Activated CD8-positive, alpha-beta memory T cell treated with anti-CD3 and anti-CD28 coated beads, Interleukin-2, amount 50 U/mL, for 1 hour (primary cell): ENCODE data around the gene RAI14.

ENCODE experiments used
- DNase-seq: peaks from one replicate; pipeline ENCODE4 v3.0.0-alpha.2; 2020; ENCODE audit errors: extremely low read depth

Gene RAI14

GRCh38 chr5:34677428-34677827 lies 21.3 kb downstream of the RAI14 start:
- no peak for DNase-seq

GRCh38 chr5:34680896-34681295 lies 24.8 kb downstream of the RAI14 start:
- no peak for DNase-seq

GRCh38 chr5:34682926-34683623 lies 26.9 kb downstream of the RAI14 start:
- no peak for DNase-seq

GRCh38 chr5:34684281-34684979 lies 28.3 kb downstream of the RAI14 start:
- no peak for DNase-seq

GRCh38 chr5:34684980-34685352 lies 28.8 kb downstream of the RAI14 start:
- DNase-seq = no peak

GRCh38 chr5:34685485-34686165 lies 29.5 kb downstream of the RAI14 start:
- no peak for DNase-seq

- DNase-seq = no peak
These were observed 30.7 kb downstream of the RAI14 start for GRCh38 chr5:34686762-34687268.

GRCh38 chr5:34687269-34688011 lies 31.3 kb downstream of the RAI14 start:
- DNase-seq = no peak

GRCh38 chr5:34688015-34688810 lies 32.1 kb downstream of the RAI14 start:
- DNase-seq = no peak

- DNase-seq = no peak
These were observed 34.2 kb downstream of the RAI14 start for GRCh38 chr5:34690301-34690700.

- DNase-seq = no peak
These were observed 34.8 kb downstream of the RAI14 start for GRCh38 chr5:34690898-34691297.

- no peak for DNase-seq
These were observed 35.2 kb downstream of the RAI14 start for GRCh38 chr5:34691326-34691725.

- DNase-seq = no peak
These were observed 36.7 kb downstream of the RAI14 start for GRCh38 chr5:34692786-34693185.

GRCh38 chr5:34694012-34694411 lies 37.9 kb downstream of the RAI14 start:
- DNase-seq = no peak

GRCh38 chr5:34694685-34695084 lies 38.6 kb downstream of the RAI14 start:
- DNase-seq = no peak

- DNase-seq = no peak
These were observed 39.3 kb downstream of the RAI14 start for GRCh38 chr5:34695275-34696027.

- no peak for DNase-seq
These were observed 41.4 kb downstream of the RAI14 start for GRCh38 chr5:34697308-34698108.

- DNase-seq = no peak
These were observed 41.9 kb downstream of the RAI14 start for GRCh38 chr5:34698109-34698419.

GRCh38 chr5:34698754-34699153 lies 42.6 kb downstream of the RAI14 start:
- no peak for DNase-seq
